Stimulated activated CD4-positive, alpha-beta T cell treated with anti-CD3 and anti-CD28 coated beads, Interleukin-15, amount 100 ng/mL, for 48 hours (primary cell): Measurements from ENCODE around the gene INSYN2B.

ENCODE experiments used
- DNase-seq, 2 donors: peaks; one replicate each; pipeline ENCODE4 v3.0.0-alpha.2; 2020; ENCODE audit warnings: low read depth in 2 of 2

The INSYN2B gene

DNA sequence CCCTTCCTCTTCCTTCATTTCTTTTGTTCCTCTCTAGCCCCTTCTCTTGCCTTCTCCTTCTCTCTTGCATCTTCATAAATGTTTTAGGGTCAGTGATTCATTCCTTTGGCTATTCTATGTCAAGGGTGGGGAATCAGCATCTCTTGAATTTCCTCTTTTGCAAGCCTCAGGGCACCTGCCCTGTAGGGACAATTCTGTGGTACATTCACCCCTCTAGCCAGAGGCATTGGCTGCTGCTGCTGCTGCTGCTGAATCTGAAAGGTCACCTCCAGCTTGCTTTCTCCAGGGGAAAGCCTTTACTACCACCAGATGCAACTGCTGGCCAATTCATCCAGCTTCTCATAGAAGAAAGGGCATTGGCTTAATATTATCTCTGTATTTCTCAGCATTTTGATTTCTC is 87.3 kb downstream of the INSYN2B start:
- no peak for DNase-seq

DNA sequence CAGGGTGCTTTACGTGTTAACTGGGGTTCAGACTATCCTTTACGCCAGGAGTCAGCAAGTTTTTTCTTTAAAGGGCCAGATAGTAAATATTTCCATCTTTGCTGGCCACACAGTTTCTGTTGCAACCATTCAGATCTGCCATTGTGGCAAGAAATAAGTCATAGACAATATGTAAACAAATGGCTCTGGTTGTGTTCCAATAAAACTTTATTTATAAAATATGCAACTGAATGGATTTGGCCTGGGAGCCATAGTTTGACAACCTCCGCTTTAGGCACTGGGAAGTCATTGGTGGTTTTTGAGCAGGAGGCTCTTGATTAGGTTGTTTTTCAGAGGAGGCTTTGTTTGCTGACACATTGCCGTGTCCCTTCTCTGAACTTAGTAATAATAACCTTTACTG is 90.7 kb downstream of the INSYN2B start:
- DNase-seq = no peak

DNA sequence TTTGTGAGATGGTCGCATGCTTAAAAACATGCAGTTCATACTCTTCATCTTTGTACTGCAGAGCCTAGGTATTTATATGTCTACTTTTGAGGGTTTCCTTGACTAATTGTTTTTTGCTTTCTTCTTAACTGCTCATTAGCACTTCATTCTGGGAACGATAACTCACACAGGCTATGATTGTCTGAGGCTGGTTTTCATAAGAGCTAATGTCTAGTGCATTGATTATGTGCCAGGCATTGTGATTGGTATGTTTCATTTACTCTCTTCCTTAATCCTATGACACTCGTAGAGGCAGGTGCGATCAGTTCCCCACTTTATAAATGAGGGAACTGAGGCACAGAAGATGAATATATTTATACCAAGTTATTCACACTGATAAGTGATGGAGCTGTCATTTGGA is 93.6 kb downstream of the INSYN2B start:
- no peak for DNase-seq

DNA sequence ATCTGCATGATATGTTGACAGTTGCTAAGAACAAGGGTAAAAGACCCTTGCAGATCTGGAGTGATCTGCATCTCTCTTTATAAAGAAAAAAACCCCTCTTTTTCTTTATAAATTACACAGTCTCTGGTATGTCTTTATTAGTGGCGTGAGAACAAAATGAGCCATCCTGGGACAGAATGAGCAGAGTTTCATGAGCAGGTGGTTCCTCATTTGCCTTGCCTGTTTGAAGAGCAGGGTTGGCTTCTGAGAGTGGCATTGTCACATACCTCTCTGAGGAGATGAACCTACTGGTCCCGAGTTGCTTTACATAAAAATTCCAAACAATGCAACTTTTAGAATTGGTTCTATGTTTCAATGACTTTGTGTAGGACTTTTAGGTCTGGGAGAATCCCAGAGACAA is 94.3 kb downstream of the INSYN2B start:
- DNase-seq = no peak

DNA sequence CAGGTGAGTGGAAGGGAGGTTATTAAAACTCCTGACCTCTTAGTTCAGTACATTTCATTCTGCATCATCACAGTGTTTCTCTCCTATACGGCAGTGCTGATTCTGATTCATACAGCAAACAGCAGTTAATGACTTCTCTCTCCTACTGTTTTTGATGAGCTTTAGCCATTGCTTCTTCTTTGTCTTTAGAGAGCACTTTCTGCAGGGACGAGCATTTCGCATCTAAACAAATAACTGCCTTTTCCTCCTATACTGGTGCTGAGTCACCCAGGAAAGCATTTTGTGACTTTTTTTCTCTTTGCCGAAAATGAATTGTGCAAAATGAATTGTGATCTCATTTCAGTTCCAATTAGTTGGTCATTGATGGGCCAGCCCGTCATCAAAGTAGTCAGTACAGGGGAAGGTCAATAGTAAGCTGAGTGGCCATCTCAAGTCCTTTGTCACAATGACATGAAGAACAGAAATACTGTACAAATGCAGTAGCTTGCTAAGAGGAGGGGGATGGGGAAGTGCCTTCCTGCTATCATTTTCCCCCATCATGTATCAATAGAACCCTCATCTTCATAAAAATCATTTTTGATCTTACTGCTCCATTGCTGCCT is 98.5 kb downstream of the INSYN2B start:
- DNase-seq = no peak

DNA sequence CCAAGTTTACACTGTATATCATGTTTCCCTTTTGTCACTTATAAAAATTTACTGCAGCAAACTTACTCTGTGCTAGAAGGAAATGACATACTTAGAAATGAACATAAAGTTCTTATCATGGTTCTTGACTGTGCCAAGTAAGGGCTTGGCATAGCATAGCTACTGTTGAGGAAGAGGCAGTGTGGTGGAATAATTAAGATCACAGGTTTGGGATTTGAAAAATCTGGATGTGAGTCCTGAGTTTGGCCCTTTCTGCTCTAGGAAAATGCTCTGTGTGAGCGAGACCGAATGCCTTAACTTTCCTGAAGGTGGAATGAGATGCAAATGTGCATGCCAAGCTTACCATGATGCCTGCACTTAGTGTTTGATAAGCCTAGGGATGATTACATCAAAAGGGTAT is 99.5 kb downstream of the INSYN2B start:
- DNase-seq = no peak

DNA sequence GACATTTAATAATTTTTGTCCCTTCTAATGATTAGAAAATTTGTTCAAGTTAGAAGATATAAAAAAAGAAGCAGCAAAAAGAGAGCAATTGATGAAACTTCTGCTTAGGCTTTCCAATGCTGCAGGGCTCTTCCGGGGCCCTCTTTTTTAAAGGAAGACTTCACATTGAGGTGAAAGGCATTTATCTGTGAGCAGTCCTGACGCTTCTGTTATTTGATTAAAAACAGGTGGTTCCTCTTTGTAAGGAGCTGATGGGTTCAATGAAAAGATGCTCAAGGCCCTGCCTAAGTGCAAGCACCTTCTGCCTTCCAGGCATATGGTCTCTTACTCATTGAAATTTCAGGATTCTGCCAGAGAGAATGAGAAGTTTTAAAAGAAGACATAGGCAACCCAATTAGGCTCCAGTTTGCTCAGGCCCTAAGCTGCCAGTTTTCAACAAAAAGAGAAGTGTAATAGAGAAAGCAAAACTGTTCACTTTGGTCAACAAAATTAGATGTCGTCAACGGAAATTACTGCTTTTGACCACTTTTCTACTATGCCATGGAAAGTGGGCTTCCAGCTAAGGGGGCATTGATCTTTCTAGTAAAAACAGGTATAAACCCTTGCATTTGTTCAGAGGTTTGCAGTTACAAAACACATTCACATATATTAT is 100.2 kb downstream of the INSYN2B start:
- no peak for DNase-seq

DNA sequence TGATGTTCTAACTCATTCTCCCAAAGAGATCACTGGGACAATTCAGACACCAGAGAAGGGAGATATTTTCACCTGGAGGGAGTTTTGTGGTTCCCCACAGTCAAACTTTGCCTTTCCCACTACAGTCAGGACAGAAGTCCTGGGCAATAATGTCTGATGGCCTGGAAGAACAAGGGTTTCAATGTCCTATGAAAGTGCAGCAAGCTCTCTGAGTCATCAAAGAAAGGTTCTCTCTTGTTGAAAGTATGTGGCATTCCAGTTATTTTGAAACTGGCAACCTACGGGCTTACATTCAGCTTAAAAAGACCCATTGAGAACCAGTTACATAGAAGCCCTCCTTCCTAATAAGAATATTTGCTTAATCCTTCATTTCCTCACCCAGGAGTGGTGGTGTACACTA is 103.9 kb downstream of the INSYN2B start:
- DNase-seq = no peak

DNA sequence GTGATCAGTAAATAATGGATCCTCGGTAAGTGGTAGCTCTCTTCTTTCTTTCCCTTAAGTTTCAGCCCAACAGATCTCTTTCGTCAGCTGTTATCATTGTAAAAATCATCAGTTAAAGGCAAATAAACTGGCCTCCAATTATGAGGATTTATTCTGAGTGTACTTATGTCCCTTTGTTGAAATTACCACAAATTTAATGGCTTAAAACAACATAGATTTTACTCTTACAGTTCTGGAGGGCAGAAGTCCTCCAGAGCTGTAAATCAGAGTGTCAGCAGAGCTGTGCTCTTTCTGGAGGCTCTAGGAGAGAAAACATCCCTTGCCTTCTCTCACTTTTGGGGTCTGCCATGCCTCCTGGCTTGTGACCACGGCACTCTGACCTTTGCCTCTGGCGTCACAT is 104.6 kb downstream of the INSYN2B start:
- no peak for DNase-seq

DNA sequence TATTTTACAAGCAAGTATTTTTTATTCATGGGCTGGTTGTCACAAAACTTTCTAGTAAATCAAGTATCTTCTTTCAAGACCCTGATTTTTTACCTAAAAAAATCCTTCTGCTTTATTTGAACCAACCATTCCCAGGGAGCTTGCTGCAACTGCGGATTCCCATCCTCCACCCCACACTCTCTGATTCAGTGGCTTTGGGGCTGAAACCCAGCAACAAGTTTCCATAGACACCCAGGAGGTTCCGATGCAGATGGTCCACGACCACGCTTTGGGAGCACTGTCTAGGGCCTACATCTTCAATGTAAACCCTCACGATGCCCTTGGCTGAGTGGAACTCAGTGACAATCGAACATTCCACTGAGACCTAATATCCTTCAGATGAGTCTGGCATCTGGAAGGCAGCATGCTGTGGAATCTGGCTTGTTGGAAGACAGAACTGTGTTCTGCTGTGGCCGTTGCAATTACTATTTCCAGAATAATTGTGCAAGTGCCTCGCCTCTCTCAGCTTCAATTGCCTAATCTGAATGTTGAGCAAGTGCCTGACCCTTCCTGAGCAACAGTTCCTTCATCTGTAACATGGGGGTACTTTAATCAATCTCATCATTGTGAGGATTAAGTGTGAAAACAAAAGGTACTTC is 105.1 kb downstream of the INSYN2B start:
- no peak for DNase-seq

DNA sequence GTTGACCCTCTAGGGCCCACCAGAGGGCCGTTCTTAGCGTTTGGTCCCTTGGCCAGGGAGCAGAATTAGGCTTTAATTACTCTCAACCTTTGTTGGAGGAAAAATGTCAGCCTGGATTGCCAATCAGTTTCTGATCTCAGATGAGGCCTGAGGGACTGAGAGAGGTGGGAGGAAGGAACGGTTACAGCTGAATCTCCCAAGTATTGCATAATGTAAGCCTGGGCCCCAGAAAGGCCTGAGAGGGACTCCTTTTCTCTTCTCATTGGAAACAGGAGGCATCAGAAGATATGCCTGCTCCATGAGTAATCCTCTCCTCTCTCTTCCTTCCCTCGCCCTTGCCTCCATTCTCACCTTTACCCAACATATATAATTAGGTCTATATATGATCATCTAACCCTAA is 105.7 kb downstream of the INSYN2B start:
- no peak for DNase-seq

DNA sequence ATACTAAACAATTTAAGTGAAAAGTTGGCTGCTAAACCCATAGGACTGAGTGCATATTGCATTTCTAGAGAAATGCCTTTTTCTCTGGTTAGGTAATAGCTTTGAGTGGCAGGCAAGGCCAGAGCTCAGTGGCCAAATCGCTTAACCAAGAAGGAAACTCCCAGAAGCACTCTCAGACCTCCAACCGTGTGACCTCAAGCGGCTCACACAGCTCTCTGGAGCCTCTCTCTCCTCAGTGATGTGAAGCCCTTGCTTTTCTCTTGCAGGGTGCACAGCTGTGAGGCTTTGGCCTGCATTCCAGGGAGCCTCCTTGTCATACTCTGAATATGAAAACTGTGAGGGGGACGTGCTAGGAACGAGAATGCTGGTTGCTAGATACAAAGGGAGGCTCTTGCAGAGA is 106.7 kb downstream of the INSYN2B start:
- no peak for DNase-seq

DNA sequence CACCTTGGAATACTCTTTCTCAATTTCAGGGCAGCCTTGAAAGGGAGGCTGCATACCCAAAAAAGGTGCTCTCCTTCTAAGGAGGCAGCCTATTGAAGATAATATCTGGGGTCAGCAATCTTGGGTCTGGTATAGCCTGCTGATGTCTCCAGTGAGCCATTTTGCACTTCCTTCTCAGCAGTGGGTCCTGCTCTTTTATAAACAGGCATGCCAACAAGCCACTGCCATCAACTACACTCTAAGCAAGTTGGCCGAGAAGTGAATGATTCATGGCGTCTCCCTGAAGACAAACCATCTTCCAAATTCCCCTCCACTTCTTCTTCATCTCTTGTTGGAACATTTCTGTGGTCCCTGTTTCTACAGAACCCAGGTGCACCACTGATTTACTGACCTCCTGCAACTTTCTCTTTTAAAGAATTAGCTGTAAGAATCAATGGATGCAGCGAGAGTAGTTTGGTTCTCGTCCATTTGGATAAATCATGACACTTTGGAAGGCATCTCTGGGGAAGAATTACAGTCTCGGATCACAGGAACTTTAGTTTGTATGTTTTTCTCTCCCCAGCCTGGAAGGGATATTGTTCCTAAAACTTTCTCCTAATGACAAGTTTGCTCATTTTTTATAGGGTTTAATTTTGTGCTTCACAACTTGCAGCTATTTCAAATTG is 108.3 kb downstream of the INSYN2B start:
- no peak for DNase-seq

DNA sequence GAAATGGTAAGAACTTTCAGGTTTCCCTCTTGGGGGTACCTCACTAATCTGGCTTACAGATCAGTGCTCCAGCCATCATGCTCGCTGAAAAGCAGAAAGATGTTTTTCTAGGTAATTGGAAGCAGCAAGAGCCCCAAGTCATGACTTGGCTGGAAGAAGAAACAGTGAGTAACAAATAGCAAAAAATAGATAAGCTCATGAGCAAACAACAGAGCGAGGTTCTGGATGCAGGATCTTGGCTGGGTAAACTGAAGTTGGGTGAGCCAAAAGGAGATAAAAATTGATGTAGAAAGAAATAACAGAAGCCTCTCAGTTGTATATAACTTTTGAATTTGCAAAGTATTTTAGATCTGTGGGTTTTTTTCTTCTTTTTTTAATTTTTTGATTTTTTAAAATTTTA is 110.1 kb downstream of the INSYN2B start:
- no peak for DNase-seq

DNA sequence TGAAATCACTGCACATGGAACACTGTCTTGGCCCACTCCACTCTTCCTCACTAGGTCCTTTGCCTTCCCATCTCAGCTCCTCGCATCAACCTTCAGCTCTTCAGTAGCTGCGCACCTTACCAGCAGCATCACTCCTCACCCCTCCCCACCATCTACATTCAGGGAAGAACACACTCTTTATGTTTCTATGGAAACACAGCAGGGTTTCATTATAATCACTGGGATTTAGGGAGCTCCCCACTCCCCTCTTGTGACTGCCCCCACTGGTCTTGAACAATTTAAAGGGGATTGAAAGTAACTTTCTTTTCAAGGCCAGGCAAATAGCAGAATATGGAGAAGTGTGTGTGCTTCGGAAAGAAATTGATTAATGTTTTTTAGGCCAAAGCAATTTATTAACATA is 111.2 kb downstream of the INSYN2B start:
- no peak for DNase-seq

DNA sequence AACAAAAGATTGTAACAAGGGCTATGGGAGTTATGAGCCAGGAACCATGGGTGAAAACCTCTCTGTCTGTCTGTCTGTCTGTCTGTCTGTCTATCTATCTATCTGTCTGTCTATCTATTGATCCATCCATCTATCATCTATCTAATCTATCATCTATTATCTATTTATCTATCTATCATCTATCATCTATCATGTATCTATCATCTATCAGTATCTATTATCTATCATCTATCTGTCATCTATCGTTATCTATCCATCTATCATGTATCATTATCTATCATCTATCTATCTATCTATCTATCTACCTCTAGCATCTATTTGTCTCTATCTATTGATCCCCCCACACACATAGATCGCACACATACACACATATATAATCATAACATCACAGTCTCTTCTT is 112.9 kb downstream of the INSYN2B start:
- no peak for DNase-seq

DNA sequence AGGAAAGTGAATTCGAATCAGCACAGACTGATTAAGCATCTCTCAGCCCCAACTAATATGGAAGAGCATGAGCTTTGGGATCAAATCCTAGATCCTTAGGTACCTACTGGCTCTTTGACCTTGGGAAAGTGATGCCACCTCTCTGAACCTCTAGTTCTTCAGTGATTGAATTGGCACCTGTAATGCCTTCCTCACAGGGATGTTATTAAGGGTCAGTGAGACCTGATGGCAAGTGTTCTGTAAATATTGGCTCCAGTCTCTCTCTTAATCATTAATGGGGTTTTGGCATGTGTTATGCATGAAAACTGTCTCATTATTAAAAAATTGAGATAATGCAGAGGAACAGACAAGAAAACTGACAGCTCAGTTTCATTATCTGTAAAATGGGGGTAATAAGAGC is 115.8 kb downstream of the INSYN2B start:
- DNase-seq = no peak

DNA sequence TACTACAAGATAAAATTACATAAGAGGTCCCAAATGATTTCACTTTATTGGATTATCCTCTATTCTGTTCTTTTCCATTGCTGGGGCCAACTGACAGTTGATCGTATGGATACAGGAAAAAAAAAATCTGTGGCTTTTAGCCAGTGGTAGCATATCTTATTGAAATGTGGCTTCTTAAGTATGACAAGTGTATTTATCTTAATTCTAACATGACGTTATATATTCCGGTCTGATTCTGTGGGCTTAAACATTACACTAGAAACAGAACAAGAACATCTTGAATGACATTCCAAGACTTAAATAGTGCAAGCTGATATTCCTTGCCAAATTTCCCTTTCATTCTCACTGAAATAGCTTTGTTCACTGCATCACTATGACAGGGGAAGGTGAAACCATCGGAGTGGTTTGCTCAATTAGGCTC is 117.9 kb downstream of the INSYN2B start:
- no peak for DNase-seq

DNA sequence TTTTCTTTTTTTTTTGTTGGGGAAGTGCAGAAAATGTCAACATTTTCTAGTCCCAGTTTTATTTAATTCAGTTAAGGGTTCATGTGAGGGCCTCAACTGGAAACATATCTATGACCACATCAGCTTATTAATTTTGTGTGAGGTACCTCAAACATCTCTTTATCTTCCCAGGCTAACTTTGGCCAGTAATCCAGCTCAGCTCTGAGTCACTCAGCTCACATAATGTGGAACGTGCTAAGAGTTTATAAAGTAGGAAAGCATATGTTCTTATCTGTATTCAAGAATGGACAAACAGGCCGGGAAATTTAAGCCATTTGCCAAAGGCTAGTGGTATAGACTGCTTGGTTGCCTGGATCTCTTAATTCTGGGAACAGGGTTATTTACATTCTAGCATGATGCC is 118.4 kb downstream of the INSYN2B start:
- DNase-seq = no peak

DNA sequence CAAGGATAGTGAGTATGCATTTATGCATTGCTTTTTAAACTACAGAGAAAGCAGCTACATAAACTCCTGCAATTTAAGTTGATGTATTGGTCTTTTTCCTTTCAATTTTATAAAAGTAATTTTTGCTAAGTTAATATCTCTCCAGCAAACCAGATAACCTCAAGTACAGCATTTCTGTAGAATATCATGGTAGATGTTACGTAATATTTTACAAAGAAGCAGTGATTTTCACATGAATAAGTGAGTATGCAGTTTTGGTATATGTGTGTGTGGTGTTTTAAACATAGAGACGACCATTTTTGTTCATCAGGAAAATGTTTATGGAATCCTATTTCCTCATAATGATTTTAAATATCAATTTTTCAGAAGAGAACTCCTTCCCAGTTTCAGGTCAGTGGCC is 118.9 kb downstream of the INSYN2B start:
- DNase-seq = no peak

DNA sequence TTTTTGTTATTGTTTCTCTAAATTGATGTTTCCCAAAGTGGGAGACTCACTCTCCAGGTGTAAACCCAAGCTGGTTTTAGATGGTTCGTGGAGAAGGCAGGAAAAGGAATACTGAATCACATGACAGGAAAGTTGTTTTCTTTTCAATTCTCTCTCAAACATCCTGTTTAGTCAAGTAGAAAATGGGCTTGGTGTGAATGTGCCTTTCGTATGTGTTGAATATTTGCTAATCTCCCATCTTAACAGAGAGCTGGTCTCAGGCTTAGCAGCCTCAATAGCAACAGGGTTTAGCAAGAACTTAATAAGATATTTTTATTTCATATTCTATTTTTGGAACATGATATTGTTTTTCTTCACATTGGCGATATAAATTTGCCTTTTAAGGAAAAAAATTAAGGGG is 119.7 kb downstream of the INSYN2B start:
- no peak for DNase-seq

DNA sequence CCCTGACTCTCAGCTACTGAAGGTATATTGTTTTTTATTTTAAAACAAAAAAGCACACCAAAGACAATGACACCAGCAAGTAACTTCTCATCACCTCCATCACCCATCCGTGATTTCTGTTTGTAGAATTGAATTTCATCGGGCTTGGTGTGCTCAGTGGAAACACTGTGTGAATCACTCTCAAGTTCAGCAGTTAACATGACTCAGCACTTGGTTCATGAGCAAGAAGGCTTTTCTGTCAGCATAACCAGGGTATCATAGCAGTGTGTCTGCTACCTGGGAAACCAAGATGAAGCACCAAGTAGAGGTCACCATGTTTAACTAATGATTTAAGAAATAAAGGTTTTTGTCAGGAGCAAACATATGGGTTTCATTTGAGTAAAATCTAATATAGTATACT is 123.7 kb downstream of the INSYN2B start:
- DNase-seq = no peak

DNA sequence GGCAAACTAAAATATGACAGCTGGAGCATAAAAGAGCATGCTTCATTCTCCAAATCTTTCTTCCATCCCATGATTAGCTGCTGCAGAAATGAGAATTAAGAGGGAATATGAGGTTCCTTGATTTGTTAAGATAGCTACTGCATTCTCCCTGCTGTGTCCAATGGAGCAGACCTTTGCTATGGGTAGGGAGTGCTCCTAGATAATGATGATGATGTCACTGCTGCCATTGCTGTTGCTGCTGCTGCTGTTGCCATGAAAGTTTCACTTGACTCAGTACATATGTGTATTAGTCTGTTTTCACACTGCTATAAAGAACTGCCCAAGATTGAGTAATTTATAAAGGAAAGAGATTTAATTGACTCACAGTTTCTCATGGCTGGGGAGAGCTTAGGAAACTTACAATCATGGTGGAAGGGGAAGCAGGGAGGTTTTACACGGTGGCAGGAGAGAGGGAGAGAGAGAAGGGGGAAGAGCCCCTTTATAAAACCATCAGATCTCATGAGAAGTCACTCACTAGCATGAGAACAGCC is 128.9 kb downstream of the INSYN2B start:
- no peak for DNase-seq
